GM19455 (cell line): ENCODE data around the gene TMEM86B.

Experiments used
- ATAC-seq: cut with Tn5 transposase; IDR thresholded peaks from one replicate; pipeline ENCODE4 v1.9.1; 2021; ENCODE audit not compliant: unreplicated experiment

Gene TMEM86B

DNA sequence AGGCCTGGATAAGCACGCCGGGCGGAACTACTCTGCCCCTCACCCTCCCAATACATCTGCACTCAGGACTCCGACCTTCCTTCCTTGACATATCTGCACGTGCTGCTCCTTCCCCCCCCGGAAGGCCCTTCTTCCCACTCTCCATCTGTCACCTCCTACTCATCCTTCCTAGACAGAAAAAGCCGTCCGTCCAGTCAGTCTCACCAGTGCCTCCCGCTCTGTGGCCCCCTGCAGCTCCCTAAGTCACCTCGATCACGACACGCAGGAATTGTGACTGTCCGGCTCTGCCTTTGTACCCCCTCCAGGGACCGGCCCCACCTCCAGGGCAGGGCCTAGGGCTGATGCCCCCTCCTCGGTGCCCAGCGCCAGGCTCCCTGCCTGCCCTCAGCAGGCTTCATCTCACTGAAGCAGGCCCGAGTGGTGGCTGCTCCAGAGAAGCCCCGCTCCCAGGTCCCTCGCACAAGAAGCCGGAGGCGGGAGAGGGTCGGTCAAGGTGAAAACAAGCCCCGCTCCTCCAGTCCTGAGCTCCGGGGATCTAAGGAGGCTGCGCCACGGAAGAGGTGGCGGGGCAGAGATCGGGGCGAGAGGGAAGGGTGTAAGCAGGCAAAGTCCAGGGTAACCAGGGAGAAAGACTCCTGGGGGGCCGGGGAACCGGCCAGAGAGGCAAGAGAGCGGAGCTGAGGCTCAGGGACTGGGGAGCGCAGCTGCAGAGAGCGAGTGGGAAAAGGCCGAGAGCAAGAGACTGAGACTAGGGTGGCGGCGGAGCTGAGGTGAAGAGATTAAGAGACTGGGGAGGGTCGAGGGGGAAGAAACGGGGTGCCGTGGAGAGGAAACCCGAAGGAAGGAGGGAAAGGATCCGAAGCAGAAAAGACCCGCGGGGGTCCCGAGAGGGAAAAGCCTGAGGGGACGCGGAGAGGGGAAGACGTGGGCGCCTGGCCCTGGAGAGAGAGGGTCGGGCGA, 29.2 kb upstream of the TMEM86B start:
- ATAC-seq = no peak

DNA sequence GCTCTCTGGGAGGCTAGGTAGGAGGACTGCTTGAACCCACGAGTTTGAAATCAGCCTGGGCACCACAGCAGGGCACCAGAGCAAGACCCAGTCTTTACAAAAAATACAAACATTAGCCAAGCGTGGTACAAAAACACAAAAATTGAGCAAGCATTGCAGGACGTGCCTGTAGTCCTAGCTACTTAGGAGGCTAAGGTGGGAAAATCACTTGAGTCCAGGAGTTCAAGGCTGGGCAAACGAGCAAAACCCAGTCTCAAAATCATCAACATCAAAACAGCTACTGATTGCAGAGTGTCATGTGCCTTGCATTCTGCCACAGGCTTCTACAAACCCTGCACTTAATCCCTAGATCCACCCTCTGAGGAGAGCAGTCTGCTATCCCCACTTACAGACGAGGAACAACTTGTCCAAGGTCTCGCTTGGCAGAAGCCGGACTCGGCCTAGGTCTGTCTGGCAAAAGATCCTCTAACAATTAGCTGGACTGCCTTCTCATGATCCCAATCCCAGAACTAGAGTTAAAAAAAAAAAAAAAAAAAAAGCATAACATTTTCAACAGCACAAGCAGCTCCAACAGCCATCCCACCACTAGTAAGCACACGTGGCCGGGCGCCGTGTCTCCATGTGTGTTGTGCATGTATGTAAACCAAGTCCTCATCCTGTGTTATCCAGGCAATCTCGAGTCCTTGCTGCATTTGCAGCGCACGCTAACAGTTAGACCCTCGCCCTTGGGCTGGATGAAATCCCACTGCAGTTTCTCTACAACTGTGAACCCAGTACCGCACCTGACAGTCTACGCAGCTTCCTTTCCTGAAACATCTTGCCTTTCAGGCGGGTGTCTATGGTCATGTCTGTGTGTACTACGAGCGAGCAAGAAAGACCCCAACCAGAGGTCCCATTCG, 28.2 kb upstream of the TMEM86B start:
- no peak for ATAC-seq

DNA sequence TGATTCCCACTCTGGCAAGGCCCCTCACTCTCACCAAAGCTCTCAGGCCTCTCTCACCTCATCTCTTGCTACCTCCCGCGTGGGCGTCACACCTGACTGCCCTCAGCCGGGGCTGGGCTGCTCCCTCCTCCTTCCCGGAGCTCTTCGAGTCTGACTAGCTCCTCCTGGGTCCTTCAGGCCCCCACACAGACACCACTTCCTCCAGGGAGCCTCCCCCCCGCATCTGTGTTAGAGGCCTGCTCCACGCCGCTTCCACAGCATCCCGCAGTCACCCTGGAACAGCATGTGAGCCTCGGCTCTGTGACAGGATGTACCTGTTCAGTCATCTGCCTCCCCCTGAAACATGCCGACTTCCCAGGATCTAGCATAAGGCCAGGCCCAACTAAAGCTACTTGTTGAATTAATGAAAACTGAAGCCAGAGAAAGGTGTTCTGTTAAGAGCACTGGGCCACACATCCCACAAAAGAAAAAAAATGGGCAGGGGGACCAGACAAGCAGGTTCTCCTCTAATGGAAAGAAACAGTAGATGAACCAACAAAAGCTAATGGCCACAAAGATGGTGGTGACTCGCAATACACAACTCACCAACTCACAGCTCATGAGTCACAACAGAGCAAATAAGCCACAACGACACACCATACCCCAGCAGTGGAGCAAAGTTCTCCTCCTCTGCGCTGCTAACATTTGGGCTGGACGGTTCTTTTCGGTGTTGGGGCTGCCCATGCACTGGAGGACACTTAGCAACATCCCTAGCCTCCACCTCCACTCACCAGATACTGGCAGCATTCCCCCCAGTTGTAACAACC, 27.3 kb upstream of the TMEM86B start:
- ATAC-seq = no peak

DNA sequence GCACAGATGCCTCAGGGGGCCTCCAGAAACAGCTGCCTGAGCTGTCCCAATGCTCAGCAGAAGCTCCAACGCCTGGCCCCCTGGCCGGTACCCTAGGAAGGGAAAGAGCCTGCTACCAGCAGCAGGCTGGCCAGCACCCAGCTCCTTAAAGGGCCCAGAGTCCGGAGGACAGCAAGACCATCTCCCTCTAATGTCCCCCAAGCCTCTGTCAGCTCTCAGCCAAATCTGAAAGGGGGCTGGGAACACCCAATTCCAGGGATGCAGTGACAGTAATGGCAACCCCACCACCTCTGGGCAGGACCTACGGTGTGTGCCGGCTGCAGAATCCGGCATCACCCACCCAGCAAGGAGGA, 26.0 kb upstream of the TMEM86B start:
- no peak for ATAC-seq

DNA sequence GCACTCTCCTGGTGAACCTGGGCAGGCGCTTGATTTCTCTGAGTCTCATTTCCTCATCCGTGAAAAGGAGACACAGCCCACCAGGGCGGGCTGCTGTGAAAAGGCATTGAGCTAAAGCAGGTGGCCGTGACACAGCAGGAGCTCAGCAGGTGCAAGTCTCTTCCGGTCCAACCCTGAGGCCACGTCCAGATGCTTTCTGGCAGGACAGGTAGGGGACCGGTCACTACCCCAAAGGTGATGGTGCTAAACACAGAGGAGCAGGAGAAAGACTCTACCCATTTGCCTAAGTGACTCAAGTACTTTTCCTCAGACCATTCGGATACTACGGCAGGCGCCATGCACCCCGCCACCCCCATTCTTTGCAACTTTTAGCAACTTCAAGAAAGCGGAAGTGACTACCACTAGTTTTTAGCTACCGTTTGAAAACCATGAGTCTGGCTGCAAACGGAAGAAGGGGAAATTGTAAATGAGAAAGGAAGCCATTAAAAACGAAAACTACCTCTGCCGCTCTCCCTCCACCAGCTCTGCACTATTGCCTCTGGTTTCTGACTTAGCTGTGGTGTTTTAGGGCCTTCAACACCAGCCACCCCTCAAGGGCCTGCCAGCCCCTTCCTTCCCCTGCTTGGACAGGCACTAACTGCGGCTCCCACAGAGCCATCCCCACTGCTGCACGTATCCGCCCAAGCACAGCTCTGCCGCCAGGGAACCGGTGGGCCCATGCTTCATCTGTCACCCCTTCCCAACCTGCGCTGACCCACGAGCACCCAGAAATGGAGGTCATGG, 25.5 kb upstream of the TMEM86B start:
- ATAC-seq = no peak

DNA sequence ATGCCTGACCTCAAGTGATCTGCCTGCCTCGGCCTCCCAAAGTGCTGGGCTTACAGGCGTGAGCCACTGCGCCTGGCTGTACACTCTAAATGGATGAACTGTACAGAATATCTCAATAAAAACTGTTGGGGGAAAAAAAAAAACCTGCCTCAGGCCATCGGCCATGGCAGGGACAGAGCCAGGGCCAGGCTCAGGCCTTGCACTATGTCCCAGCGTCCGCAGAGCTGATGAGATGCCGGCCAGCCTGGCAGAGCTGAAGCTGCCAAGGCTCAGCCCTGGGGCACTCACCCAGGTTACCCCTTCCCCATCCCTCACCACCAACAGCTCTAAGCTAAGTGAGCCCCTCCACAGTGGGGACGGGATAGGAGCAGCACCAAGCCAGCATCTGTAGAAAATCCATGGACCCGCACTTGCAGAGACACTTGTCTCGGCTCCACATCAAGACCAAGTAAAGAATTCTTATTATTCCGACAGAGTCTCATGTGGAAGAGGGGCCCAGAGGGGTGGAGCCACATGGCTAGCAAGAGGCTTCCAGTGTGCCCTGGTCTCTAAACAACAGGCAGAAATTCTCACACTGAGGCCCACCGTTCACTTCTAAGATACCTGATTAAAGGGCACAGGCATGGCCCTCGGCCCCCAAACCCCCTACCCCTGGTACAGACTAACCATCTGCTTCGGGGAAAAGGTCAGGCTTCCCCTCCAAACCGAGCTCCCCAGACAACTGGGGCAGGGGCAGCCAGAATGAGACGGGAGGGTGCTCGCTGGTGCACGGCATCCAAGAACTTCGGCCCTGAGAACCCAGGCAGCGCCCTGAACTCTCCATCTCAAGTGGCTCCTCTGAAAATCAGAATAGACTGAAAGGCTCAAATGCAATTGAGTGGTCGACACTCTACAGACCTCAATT, 24.4 kb upstream of the TMEM86B start:
- ATAC-seq = no peak

DNA sequence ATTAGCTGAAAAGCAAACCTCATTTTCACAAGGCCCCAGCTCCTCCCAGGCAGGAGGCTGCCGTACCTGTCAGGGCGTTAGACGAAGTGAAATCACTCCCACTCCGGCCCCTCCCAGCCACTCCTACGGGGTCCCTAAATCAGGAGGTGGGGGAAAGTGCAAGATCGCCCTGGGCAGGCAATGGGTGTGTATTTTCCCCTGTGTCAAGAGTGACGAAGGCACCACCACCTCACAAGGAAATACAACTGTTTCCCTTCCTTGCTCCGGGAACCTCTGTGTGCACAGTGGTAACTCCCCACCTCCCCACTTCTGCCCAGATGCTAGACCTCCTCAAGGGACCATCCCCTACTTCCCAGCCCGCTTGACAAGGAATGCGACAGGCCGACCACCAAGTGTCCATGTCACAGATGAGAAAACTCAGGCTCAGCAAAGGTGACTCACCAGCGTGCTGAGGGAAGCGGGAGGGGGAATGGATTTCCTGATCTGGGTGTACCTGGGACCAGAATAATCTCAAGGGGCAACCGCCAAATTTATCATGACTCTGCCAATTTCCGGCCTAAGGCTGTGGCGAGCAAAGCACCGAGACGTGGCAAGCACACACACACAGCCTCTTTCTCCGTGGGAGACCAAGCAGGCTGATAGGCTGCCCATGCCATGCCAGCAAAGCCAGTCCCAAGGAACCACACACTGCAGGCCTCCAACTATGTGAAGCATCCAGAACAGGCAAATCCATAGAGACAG, 22.9 kb upstream of the TMEM86B start:
- ATAC-seq = no peak

DNA sequence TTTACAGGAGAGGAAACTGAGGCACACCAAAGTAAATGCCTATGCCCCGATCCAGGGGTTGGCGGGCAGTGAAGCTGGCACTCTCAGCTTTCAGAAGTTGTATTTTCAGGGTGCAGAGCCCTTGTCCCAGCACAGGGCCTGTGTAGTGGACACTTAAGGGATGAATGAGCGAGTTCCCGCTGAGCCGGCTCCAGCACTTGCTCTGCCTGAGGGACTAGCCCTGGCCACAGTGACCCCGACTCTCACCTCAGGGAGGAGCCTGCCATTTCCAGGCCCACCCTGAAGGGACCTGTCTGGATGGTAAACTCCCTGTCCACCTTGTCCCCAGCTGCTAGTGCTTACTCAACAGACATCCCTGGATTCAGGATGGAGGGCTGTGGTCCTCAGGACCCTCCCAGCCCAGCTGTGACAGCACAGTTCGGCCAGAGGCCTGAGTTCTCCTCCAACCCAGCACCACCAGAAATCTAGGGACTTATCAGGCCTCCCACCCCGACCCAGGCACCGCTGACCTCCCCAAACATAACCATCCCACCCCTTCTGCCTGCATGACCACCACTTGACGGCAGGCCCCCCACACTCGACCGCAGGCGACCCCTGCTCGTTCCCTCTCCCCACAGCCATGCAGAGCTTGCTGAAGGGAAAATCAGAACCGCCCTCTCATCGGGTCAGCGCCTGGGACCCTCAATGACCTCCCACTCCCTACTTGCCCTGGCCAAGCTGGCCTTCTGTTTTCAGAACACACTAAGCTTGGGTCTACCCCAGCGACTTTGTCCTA, 21.9 kb upstream of the TMEM86B start:
- ATAC-seq = no peak

DNA sequence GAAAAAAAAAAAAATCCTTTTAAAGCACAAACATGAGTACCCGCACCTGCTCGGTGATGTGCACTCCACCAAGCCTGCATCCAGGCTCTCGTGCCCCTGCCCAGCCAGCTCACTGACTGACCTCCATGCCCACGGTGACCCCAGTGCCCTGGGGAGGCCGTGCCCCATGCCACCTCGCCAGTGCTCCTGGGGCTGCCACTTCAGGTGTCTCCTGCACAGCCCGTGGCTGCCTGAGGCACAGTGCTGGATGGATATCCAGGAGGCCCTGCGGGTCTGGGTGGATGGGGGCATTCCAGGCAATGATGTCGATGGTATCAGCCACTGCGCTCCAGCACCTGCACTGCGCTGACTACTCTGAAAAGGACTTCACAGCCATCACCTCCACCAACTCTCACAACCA, 21.3 kb upstream of the TMEM86B start:
- ATAC-seq = no peak

DNA sequence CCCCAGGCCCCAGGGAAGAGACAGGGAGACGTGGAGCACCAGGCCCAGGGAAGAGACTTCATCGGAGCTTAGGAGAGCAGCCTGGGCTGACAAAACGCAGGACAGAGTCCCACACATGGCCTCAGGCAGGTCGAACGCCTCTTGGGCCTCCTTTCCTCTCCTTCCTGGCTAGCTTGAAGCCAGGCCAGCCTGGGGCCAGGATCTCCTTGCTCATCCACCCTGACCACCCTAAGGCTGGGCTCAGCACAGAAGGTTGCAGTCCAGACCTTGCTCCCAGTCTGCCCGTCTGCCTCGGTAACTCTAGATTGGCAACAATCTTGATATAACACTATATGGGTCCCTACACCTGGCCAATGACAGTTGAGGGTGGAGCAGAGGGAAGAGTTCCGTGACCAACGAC, 20.1 kb upstream of the TMEM86B start:
- no peak for ATAC-seq

DNA sequence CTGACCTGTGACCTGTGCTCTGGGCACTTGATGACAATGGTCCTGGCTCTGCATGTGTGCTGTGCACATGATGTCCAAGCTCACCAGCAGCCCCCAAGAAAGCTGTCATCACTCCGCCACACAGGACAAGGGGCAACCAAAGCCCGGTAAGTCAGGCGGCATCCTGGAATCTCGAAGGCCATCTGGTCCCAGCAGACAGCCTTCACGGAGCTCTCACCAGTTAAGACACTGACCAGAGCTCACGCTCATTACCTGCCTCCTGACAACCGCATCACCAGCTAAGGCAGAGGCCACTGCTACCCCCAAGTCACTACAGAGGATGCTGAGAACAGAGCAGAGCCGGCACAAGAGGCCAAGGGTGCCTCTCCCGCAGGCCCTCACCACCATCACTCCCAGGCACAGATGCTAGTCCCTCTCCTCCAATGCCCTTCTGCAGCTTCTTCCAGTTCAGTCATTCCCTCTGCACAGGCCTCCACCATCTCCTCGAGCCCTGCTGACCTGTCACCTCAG, 19.7 kb upstream of the TMEM86B start:
- no peak for ATAC-seq

DNA sequence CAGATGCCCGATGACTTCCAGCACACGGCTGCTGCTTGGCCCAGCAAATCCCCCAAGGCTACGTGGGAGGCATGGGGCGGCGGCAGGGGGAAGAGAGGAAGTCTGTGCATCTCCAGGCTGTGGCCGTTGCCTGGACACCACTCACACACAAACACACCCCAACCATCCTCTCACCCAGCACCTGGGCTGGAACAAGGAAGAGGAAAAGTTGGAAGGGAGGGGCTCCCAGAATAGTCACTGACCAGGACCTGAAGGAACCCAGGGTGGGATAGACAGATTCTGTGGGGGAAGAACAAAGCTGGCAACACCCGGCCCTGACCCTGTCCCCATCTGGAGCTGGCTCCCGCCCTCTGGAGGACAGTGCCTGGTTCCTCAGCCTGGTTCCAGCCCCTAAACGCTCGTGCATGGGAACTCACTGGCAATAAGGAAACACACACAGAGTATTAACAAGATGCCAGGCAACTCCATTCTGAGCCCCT, 19.1 kb upstream of the TMEM86B start:
- ATAC-seq = no peak

DNA sequence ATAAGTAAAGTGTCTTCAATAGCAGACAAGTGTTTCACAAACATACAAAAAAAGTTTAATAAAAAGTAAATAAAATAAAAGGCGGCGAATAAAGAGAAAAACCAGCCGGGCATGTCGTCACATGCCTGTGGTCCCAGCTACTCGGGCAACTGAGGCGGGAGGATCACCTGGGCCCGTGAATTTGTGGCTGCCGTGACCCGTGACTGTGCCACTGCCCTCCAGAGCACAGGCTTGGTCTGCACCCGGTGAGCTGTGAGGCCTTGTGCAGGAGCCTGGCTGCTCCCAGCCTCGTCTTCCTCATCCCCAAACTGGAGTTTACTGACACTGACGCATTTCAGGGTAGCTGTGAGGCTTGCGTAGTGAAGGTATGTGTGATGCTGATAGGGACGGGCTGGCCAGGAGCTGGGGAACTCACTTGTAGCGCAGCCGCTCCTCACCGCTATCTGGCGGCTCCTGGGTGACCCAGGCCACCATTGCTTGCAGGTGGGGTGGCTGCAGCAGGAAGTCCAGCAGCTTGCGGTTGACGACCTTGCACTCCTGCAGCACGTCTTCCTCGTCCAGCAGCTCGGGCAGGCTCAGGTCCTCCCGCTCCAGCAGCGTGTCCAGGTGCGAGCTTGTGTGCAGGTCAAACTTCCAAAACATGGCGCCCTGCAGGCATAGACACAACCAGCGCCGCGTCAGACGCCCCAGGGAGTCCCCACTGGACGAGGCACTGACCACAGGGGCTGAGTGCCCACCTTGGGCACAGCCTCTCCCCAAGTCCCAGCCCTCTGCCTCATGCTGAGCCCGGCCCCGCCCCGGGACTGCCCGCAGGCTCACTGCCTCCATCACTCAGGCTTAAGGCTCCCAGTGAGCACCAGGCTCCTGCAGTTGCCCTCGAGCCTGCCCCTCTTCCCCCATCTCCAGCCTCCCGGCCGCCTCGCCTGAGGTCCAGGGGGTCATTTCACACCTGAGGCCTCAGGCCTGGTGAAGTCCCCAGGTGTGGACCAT, 18.2 kb upstream of the TMEM86B start:
- no peak for ATAC-seq

DNA sequence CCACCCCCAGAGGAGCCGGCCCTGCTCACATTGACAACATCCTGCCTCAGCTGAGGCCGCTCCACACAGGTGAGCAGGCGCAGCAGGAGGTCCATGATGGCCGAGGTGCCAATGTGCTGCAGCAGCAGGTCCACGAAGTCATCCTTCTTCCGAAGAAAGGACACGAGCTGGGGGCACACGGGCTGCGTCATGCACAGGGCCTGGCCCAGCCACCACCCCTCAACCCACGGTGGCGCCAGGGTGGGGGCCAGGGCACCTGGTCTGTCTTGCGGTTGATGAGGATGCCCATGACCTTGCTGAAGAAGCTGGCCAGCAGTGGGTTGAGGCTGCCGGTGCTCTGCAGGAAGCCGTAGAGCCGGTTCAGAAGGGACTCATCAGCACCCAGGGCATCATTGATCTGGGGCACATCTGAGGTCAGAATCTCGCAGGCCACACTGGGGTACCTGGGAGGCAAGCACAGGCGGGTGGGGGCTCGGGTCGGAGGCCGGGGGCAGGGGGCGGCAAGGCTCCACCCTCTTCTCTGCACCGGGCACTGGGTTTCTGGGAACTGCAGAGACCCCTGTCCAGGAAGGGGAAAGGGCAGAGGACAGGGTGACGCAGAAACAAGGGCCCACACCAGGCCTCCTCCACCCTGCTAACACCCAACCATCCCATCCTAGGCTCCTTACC, 16.8 kb upstream of the TMEM86B start:
- no peak for ATAC-seq

DNA sequence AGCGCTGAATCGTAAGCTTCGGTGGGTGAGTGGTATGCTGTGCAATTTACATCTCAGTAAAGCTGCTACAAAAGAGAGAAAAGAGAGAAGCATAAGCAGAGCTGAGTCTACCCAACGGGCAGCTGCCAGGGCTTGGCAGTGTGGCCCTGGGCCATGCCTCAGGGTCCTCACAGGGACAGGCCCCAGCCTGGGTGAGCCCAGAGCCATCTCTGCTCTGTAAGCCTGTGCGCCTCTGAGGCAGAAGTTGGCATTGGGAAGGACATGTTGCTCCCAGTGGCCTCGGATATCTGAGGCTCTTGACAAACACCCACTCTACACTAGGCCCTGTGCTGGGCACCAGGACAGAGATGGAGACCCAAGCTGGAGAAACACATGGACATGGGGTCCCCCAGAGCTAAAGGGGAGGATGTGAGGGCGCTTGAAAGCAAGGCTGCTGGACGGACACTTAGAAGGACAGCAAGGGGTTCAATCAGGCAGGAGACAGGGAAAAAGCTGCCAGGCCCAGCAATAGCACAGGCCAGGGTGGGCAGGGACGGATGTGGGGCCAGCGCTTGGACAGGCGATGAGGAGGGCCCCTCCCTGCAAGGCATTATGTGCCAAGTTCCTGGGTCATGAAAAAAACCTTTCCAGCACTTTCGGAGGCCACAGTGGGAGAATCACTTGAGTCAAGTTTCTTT, 15.6 kb upstream of the TMEM86B start:
- no peak for ATAC-seq
